Uterus (tissue), 4 donors: ENCODE results near the gene TRPV2. TPM values are rescaled to one million over a fixed set of nuclear protein-coding genes. Genes with fewer than 3 reads are reported as not detected.

Source experiments
- DNase-seq, 2 donors: peaks; one replicate each; pipeline ENCODE4 v3.0.0-alpha.2; 2019 to 2020
- H3K27ac ChIP-seq, 2 donors: fragments of 200-600 bp; sonication (generic); 1 replicate in 1 of 2; 2 replicates in 1 of 2; pipeline ENCODE4 v1.5.1; 2016 to 2018
- H3K27me3 ChIP-seq, 2 donors: fragments of 200-600 bp; sonication (generic); one replicate each; pipeline ENCODE4 v1.5.1; 2018 to 2019; ENCODE audit warnings: control low read depth in 1 of 2
- H3K36me3 ChIP-seq, 2 donors: fragments of 200-600 bp; sonication (generic); one replicate each; pipeline ENCODE4 v1.5.1; 2019; ENCODE audit warnings: control low read depth in 1 of 2
- H3K4me1 ChIP-seq, 2 donors: fragments of 200-600 bp; sonication (generic); one replicate each; pipeline ENCODE4 v1.5.1; 2018 to 2019; ENCODE audit warnings: control low read depth in 1 of 2
- H3K4me3 ChIP-seq, 2 donors: fragments of 200-600 bp; sonication (generic); 1 replicate in 1 of 2; 2 replicates in 1 of 2; pipeline ENCODE4 v1.5.1; 2018 to 2019; ENCODE audit warnings: mild to moderate bottlenecking in 1 of 2
- H3K9me3 ChIP-seq, 2 donors: fragments of 200-600 bp; sonication (generic); one replicate each; pipeline ENCODE4 v1.5.1; 2019; ENCODE audit warnings: control low read depth in 1 of 2
- CTCF ChIP-seq, 4 experiments: fragments of 200-600 bp in 2 of 4; fragments of 450-650 bp in 2 of 4; sonication (generic) in 2 of 4; IDR thresholded peaks; one replicate each; pipeline ENCODE4 v1.5.1; 2016 to 2019; ENCODE audit warnings: antibody characterized with exemption in 4 of 4, mild to moderate bottlenecking in 2 of 4, moderate library complexity in 1 of 4
- POLR2A ChIP-seq, 2 donors: fragments of 450-650 bp; IDR thresholded peaks; one replicate each; pipeline ENCODE4 v1.6.1; 2016; ENCODE audit warnings: antibody characterized with exemption in 2 of 2, mild to moderate bottlenecking in 1 of 2, moderate library complexity in 1 of 2
- intact Hi-C: fragments of 100-400 bp; cut with DNase I; formaldehyde crosslinking; loops from one replicate; pipeline ENCODE4 v1.15.1; 2023; ENCODE audit warnings: low total_unique reads
- total RNA-seq, 4 donors: library from RNA; depleted of rRNA in 3 of 4; stranded (reverse); fragments of >200 nt in 3 of 4; gene quantifications; one replicate each; pipeline versions ENCODE4 v1.1.0 to v1.2.4, GENCODE V29; 2014 to 2023
- donor health status: DM: yes; HTN: yes; CAD: no.

The TRPV2 gene
- total RNA-seq, 4 donors from 2014 or later, result 6.2 to 26.2 (median 12.9) TPM

GRCh38 chr17:16378636-16379282 lies 36.6 kb upstream of the TRPV2 start:
- no peak overlapping the region for H3K4me3 ChIP-seq
- no peaks in the 10 kb centered on the region for H3K9me3 ChIP-seq
- no peak for TF ChIP-seq POLR2A (IDR thresholded peaks at IDR 0.05)
- TF ChIP-seq CTCF (IDR thresholded peaks at IDR 0.05), result no peak
- no peak overlapping the region for H3K27ac ChIP-seq
- DNase-seq, result no peak
- H3K27me3 ChIP-seq, result no peaks in the 10 kb centered on the region
- intact Hi-C loops, result no loop called here
- H3K4me1 ChIP-seq, result peaks cover 0 to 6% of the 10 kb centered on the region in 2 donors
- H3K36me3 ChIP-seq, result no peaks in the 10 kb centered on the region

- Histone ChIP-seq H3K4me1 (peaks cover 0 to 6% of the 10 kb centered on the region in 2 donors), H3K27ac (peak overlapping the region in 1 of 2 donors; percentile 99), H3K36me3 (no peaks in the 10 kb centered on the region), H3K4me3 (no peak overlapping the region), H3K9me3 (no peaks in the 10 kb centered on the region), H3K27me3 (no peaks in the 10 kb centered on the region)
- intact Hi-C loops, result no loop called here
- TF ChIP-seq CTCF (IDR thresholded peaks at IDR 0.05), result no peak
- TF ChIP-seq POLR2A (IDR thresholded peaks at IDR 0.05), result no peak
- DNase-seq, result no peak
Observed at GRCh38 chr17:16379654-16380053, 35.7 kb upstream of the TRPV2 start.

GRCh38 chr17:16380640-16381495 lies 34.5 kb upstream of the TRPV2 start, which contains the start of gene UBB:
UBB (plus strand) TSS chr17:16381091; CDS start chr17:16381908, 817 bp downstream.
- H3K4me3 ChIP-seq, result peak within 1 kb of the TSS; percentile 56 to 69
- no peaks in the 10 kb centered on the region for H3K36me3 ChIP-seq
- TF ChIP-seq CTCF (IDR thresholded peaks at IDR 0.05) (peak in 1 of 4 experiments; percentile 23), POLR2A (IDR thresholded peaks at IDR 0.05) (peak; percentile 94)
- H3K4me1 ChIP-seq, result peaks cover 0 to 6% of the 10 kb centered on the region in 2 donors
- peak within 1 kb of the TSS; percentile 92 to 99 for H3K27ac ChIP-seq
- peak; percentile 95 to 96 for DNase-seq
- intact Hi-C loops, result no loop called here
- no peaks in the 10 kb centered on the region for H3K27me3 ChIP-seq
- no peaks in the 10 kb centered on the region for H3K9me3 ChIP-seq

- intact Hi-C loops, result no loop called here
- TF ChIP-seq POLR2A (IDR thresholded peaks at IDR 0.05) (no peak), CTCF (IDR thresholded peaks at IDR 0.05) (no peak)
- no peak for DNase-seq
- Histone ChIP-seq H3K27ac (peak overlapping the region; percentile 92 to 99), H3K4me1 (peaks cover 0 to 6% of the 10 kb centered on the region in 2 donors), H3K36me3 (no peaks in the 10 kb centered on the region), H3K4me3 (peak overlapping the region; percentile 56 to 69), H3K9me3 (no peaks in the 10 kb centered on the region), H3K27me3 (no peaks in the 10 kb centered on the region)
Observed at GRCh38 chr17:16381496-16381820, 33.9 kb upstream of the TRPV2 start.

- DNase-seq, result no peak
- no peaks in the 10 kb centered on the region for H3K36me3 ChIP-seq
- intact Hi-C loops, result no loop called here
- TF ChIP-seq CTCF (IDR thresholded peaks at IDR 0.05), result no peak
- no peak for TF ChIP-seq POLR2A (IDR thresholded peaks at IDR 0.05)
- peaks cover 0 to 6% of the 10 kb centered on the region in 2 donors for H3K4me1 ChIP-seq
- H3K27ac ChIP-seq, result no peak overlapping the region
- H3K27me3 ChIP-seq, result no peaks in the 10 kb centered on the region
- H3K9me3 ChIP-seq, result no peaks in the 10 kb centered on the region
- no peak overlapping the region for H3K4me3 ChIP-seq
Observed at GRCh38 chr17:16383216-16383615, 32.2 kb upstream of the TRPV2 start.
